Endothelial cell of umbilical vein (primary cell): Measurements from ENCODE around the gene CELSR2.

Experiments used
- CTCF ChIP-seq, 2 donors: IDR thresholded peaks; 1 replicate in 1 of 2; 2 replicates in 1 of 2; pipeline ENCODE4 v1.5.1; 2011; ENCODE audit warnings: low read length in 2 of 2, mild to moderate bottlenecking in 2 of 2, moderate library complexity in 2 of 2, control low read depth in 1 of 2, inconsistent platforms in 1 of 2, low read depth in 1 of 2; ENCODE audit not compliant: insufficient read depth in 1 of 2; ENCODE audit errors: extremely low read depth in 1 of 2
- EZH2 ChIP-seq: IDR thresholded peaks from 2 replicates; pipeline ENCODE4 v1.6.1; 2012; ENCODE audit warnings: borderline replicate concordance, low read depth, mild to moderate bottlenecking, moderate library complexity, low read length, inconsistent platforms; ENCODE audit not compliant: severe bottlenecking
- FOS ChIP-seq: IDR thresholded peaks from 2 replicates; pipeline ENCODE4 v1.6.1; 2011; ENCODE audit warnings: mild to moderate bottlenecking, low read length, moderate library complexity, borderline replicate concordance; ENCODE audit not compliant: insufficient read depth
- GATA2 ChIP-seq: IDR thresholded peaks from 2 replicates; pipeline ENCODE4 v1.7.0; 2011; ENCODE audit warnings: low read depth, mild to moderate bottlenecking, moderate library complexity, mixed read lengths, low read length; ENCODE audit not compliant: insufficient read length, insufficient read depth
- JUN ChIP-seq: IDR thresholded peaks from 2 replicates; pipeline ENCODE4 v1.6.1; 2011; ENCODE audit warnings: borderline replicate concordance, low read depth; ENCODE audit not compliant: insufficient read length, insufficient read depth
- MAX ChIP-seq: IDR thresholded peaks from 2 replicates; pipeline ENCODE4 v1.6.1; 2011; ENCODE audit not compliant: insufficient read depth, insufficient read length
- POLR2A ChIP-seq: IDR thresholded peaks from 2 replicates; pipeline ENCODE4 v1.6.1; 2012; ENCODE audit warnings: low read depth, mild to moderate bottlenecking, control low read depth, low read length
- POLR2AphosphoS5 ChIP-seq: IDR thresholded peaks from 2 replicates; pipeline ENCODE4 v1.6.1; 2012; ENCODE audit warnings: low read depth, mild to moderate bottlenecking, control low read depth, low read length, moderate library complexity; ENCODE audit not compliant: insufficient read depth

- TF ChIP-seq EZH2: no peak
- TF ChIP-seq CTCF (IDR thresholded peaks at IDR 0.05; ENCODE audit: extremely low read depth in 1 of 2, insufficient read depth in 1 of 2, low read depth in 1 of 2, low read length in 2 of 2): no peak
- no peak for TF ChIP-seq FOS
- TF ChIP-seq POLR2AphosphoS5: no peak
- no peak for TF ChIP-seq MAX
- TF ChIP-seq GATA2: no peak
- TF ChIP-seq JUN: no peak
- TF ChIP-seq POLR2A: no peak
Observed at GRCh38 chr1:109265741-109266330, 16.5 kb downstream of the CELSR2 start.
